GM19397 (cell line): ENCODE results near the gene KRT79.

ENCODE experiments used
- ATAC-seq: cut with Tn5 transposase; IDR thresholded peaks from one replicate; pipeline ENCODE4 v1.9.1; 2021; ENCODE audit warnings: mild to moderate bottlenecking, moderate library complexity; ENCODE audit not compliant: unreplicated experiment

KRT79 gene

DNA sequence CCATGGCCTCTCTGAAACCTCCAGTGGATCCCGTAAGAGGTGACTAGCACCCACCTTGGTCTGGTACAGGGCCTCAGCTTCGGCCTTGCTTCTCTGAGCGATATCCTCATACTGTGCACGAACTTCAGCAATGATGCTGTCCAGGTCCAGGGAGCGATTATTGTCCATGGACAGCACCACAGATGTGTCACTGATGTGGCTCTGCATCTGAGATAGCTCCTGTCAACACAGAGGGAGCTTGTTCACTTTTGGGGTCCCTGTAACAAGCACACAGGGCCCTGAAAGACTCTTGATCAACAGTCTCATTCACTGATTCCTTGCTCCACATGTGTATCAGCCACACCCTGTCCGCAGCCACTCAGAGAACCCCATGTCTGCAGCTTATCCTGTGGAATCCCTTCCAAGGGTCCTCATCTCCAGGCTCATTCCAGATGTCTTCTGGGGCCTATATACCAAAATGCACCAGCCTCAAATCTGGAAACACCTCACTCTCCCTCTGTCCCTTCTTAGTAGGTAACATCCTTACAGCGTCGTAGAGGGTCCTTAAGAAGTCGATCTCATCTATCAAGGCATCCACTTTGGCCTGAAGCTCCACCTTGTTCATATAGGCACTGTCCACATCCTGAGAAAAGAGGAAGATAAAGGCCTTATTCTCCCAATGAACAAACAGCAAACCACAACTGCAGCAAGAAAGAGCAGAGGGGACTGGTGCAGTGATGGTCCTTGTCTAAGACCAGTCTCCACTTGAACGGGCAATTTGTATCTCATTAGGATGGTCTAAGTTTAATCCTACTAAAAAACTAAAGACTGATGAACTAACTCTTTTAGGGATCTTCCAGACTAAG, 41.7 kb downstream of the KRT79 start:
- ATAC-seq, result no peak

GRCh38 chr12:52791271-52792184, 42.6 kb downstream of the KRT79 start:
- ATAC-seq, result no peak

DNA sequence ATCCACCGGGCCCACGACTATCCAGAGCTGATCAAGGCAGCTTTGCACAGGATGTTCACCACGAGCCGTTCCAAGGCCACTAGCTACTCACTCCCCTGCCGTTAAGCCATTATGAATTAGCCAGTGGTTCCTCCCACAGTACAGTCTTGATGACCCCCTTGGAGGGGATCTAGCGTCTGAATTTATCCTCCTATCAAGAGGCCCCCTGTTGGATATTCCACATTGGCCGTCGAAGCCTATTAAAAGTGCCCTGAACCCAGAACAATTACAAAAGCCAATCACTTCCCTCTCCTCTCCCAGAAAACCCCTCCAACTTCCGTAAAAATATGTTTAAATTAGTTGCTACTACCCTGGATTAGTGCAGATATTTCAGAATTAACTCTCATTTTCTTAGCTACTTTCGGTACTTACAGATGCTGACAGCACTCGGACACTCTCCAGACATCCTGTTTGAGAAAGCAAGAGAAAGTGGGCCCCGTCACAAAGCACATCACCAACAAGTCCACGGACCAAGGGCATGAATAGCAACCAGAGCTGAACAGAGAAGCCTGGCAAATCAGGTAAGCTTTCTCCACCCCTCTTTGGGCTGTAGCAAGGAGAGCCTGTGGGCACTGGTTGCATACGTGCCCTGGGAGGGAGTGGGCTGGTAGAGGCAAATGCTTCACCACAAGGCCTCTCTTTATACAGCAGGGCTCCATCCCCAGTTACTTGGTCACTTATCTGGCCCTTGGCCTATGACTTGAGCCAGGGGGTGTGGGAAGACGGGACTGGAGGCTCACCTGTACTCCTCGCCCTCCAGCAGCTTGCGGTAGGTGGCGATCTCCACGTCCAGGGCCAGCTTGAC, 43.5 kb downstream of the KRT79 start:
- ATAC-seq, result no peak

- ATAC-seq, result no peak
Measured at GRCh38 chr12:52789637-52790426, 44.3 kb downstream of the KRT79 start.

- ATAC-seq, result no peak
Measured at GRCh38 chr12:52788876-52789636, 45.1 kb downstream of the KRT79 start.

DNA sequence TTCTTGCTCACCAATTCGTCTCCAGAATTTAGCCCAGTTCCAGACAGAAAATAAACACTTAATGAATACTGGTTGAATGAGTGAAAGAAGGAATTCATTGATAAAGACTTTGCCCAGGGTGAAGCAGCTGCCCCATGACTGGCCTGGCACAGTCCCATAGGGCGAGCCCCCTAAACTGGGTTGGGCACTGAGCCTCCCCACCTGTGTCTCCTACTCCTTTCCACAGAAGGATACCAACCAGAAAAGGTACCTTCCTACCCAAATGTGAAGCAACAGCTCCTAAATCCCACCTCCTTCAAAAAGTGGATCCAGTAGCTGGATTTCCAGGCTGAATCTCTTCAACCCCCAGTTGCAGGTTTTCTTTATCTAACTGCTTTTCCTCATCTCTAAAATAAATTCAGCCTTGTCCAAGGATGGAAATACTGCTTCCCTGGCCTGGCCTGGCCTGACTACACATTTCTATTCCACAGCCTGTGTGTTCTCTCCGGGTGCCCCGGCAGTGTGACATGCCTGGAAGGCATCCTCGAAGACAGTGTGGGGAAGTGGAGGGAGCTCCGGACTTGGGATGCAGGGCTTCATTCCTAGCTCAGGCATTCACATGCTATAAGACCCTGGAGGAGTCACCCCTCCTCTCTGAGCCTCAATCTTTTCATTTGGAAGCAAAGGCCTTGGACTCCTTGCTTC, 45.8 kb downstream of the KRT79 start:
- no peak for ATAC-seq

DNA sequence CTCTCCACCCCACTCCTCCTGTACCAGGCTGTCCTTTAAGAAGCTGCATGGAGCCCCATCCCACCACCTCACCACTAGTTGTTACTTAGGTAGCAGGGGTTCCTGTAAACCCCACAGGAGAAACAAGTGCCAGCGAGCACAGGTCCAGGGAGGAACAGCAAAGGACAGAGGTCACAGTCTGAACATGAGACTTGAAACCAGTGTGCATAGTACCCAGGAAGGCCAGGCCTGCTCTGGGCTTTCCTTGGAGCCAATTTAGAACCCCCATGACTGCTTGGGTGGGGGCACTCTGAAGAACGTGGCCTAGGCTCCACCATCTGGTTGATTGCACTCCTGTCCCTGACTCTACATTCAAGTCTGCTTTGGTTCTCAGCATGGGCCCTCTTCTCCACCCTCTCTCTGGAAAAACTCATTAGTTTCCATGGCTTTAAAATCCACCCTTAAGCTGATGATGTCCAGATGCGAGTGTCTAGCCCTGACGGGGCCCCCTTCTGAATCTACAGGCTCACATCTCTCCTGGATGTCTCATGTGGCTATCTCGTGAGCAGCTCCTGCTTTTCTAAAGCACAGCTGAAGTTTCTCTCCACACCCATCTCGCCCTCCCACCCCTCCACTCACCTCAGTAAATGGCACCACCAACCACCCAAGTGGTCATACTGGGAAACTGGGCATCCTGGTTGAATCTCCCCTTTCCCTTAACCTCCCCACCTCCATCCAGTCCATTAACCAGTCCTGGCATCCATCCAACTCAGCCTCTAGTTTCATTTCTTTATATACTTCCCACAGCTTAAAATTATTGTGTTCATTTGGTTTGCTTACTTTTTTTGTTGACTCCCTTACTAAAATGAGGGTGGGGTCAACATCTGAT, 46.6 kb downstream of the KRT79 start:
- ATAC-seq, result no peak

GRCh38 chr12:52784909-52785308, 49.2 kb downstream of the KRT79 start:
- no peak for ATAC-seq

DNA sequence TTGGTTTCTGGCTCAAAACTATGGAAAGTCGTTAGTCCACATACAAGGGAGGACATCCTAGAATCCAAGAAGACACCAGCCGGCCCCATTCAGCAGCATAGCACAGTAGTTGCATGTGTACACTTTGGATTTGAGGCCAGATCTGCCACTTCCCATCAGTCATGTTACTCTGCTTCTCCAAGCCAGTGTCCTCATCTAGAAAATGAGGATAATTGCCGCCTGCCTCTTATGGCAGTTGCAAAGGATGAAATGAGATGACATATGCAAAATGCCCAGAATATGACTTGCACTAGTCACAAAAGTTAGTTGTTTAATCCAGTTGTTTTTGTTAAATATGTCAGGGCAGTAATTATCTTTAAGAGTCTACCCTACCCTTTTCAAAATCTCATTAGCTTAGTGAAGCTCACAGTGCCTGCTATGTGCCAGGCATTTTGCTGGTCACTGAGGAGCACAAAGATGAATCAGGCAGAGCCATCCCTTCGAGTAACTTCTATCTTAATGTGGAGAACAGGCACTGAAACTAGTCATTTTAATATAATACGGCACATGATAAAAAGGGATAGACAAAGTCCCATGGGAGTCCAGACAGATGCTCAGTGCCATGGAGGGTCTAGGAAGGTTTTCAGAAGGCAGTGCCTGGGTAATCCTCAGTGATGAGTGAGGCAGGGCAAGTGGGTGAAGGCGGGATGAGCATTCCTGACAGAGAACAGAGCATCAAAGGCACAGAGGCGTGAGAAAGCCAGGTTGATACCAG, 50.4 kb downstream of the KRT79 start:
- ATAC-seq, result no peak

- ATAC-seq, result no peak
Measured at GRCh38 chr12:52782502-52782901, 51.6 kb downstream of the KRT79 start.

DNA sequence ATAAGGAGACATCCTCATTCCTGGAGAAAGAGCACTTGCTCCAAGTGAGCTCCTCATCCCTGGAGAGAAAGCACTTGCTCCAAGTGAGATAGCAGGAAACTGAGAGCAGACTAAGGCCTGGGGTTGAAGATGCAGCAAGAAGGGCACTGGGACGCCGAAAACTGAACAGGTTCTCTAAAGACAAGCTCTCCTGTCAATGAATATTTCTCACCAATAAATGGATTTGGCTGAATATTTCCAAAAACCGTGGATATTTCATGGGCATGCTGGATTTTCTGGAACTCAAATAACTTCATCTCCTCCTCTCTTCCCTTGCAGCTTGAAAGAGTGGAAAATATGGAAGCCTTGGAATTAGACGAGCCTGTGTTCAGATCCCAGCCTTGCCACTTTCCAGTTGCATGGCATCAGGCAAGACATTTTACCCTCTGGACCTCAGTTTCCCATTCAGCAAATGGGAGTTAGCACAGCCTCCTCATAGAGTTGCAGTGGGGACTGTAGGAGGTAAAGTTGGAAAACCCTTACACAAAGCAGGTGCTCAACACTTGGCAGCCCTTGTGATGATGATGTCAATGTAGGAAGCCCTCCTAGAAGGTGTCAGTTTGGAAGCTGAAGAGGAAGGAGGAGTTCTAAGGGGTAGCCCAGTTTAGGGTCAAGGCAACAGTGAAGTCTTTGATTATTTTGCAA, 52.6 kb downstream of the KRT79 start:
- no peak for ATAC-seq

GRCh38 chr12:52779914-52780313, 54.2 kb downstream of the KRT79 start:
- ATAC-seq, result no peak

GRCh38 chr12:52778833-52779232, 55.3 kb downstream of the KRT79 start:
- no peak for ATAC-seq

GRCh38 chr12:52777566-52777965, 56.5 kb downstream of the KRT79 start:
- ATAC-seq, result no peak

GRCh38 chr12:52776913-52777395, 57.2 kb downstream of the KRT79 start, which contains the start of gene KRT76:
Gene KRT76, minus strand, starts transcription at chr12:52777345. Its CDS starts 54 bp downstream, at chr12:52777291.
- no peak for ATAC-seq

GRCh38 chr12:52776435-52776834, 57.7 kb downstream of the KRT79 start:
- ATAC-seq, result no peak
